H1 (cell line): ENCODE data around the gene PHYH. TPM values are rescaled to one million over a fixed set of nuclear protein-coding genes. Genes with fewer than 3 reads are reported as not detected.

Experiments used
- CTCF ChIA-PET: fragments of 300-600 bp; sonication (Branson Sonifier 250); formaldehyde crosslinking; loops from one replicate; lab custom pipeline; 2021; ENCODE audit not compliant: partially characterized antibody; lab: Charles Lee
- POLR2A ChIA-PET: fragments of 300-600 bp; sonication (Branson Sonifier 250); formaldehyde crosslinking; loops from one replicate; lab custom pipeline; 2021; ENCODE audit warnings: inconsistent platforms; ENCODE audit not compliant: partially characterized antibody; lab: Charles Lee
- DNase-seq, 2 experiments: peaks; one replicate each; pipeline versions ENCODE4 v3.0.0 to v3.0.0-alpha.2; 2010 to 2022; ENCODE audit warnings: low spot score in 2 of 2, low read depth in 1 of 2, mixed read lengths in 1 of 2
- FAIRE-seq: peaks from 2 replicates; lab custom pipeline; 2011; peaks lifted over from hg19 to GRCh38; lab: Jason Lieb, UNC
- H2AFZ ChIP-seq: 2 replicates; pipeline ENCODE4 v1.8.1; 2012; ENCODE audit warnings: low read length, inconsistent platforms
- H2AK5ac ChIP-seq: 2 replicates; pipeline ENCODE4 v1.6.1; 2013; ENCODE audit warnings: low read depth, low read length
- H2BK120ac ChIP-seq: replicated peaks from 2 replicates; pipeline ENCODE3; 2013; ENCODE audit warnings: low read depth, low read length, inconsistent platforms
- H2BK12ac ChIP-seq: 2 replicates; pipeline ENCODE4 v1.6.1; 2013; ENCODE audit warnings: low read depth, low read length
- H2BK15ac ChIP-seq: 2 replicates; pipeline ENCODE4 v1.6.1; 2013; ENCODE audit warnings: low read length
- H2BK20ac ChIP-seq: 2 replicates; pipeline ENCODE4 v1.6.1; 2013; ENCODE audit warnings: low read length
- H2BK5ac ChIP-seq: 2 replicates; pipeline ENCODE4 v1.6.1; 2013; ENCODE audit warnings: low read depth, low read length
- H3K14ac ChIP-seq: 2 replicates; pipeline ENCODE4 v1.6.1; 2013; ENCODE audit warnings: inconsistent platforms; ENCODE audit not compliant: insufficient read length
- H3K18ac ChIP-seq: 2 replicates; pipeline ENCODE4 v1.6.1; 2013; ENCODE audit warnings: low read length; ENCODE audit errors: extremely low read depth
- H3K23ac ChIP-seq: 2 replicates; pipeline ENCODE4 v1.6.1; 2013; ENCODE audit warnings: inconsistent platforms; ENCODE audit not compliant: insufficient read length
- H3K23me2 ChIP-seq: 2 replicates; pipeline ENCODE4 v1.6.1; 2013; ENCODE audit warnings: low read depth, low read length
- H3K27ac ChIP-seq: 2 replicates; pipeline ENCODE4 v1.6.1; 2011; ENCODE audit warnings: low read depth, low read length, inconsistent platforms
- H3K27me3 ChIP-seq, 4 experiments: replicated peaks in 1 of 4; 1 replicate in 1 of 4; 2 replicates in 3 of 4; pipeline versions ENCODE4 v1.6.1 to v1.8.1; 2011 to 2013; ENCODE audit warnings: low read length in 3 of 4, mild to moderate bottlenecking in 3 of 4, inconsistent platforms in 2 of 4, mixed read lengths in 2 of 4, moderate library complexity in 1 of 4; ENCODE audit not compliant: control insufficient read depth in 3 of 4, insufficient read depth in 3 of 4; ENCODE audit errors: extremely low read depth in 1 of 4
- H3K36me3 ChIP-seq, 4 experiments: 2 replicates each; pipeline versions ENCODE4 v1.6.1 to v1.8.1; 2011 to 2013; ENCODE audit warnings: mild to moderate bottlenecking in 4 of 4, low read length in 3 of 4, moderate library complexity in 2 of 4, control low read depth in 1 of 4, inconsistent platforms in 1 of 4; ENCODE audit not compliant: insufficient read depth in 4 of 4, control insufficient read depth in 2 of 4
- H3K4ac ChIP-seq: replicated peaks from 2 replicates; pipeline ENCODE3; 2013; ENCODE audit warnings: low read length, low read depth, mixed read lengths, inconsistent platforms; ENCODE audit not compliant: insufficient read length
- H3K4me1 ChIP-seq, 4 experiments: replicated peaks in 1 of 4; 1 replicate in 1 of 4; 2 replicates in 3 of 4; pipeline versions ENCODE4 v1.6.1 to v1.8.1; 2011 to 2013; ENCODE audit warnings: low read length in 3 of 4, inconsistent platforms in 2 of 4, mixed read lengths in 1 of 4; ENCODE audit not compliant: insufficient read depth in 4 of 4, control insufficient read depth in 3 of 4
- H3K4me2 ChIP-seq, 2 experiments: 2 replicates each; pipeline versions ENCODE4 v1.6.1 to v1.8.1; 2011 to 2013; ENCODE audit warnings: low read depth in 2 of 2, low read length in 2 of 2, control low read depth in 1 of 2, inconsistent platforms in 1 of 2, mild to moderate bottlenecking in 1 of 2; ENCODE audit not compliant: insufficient read depth in 1 of 2
- H3K4me3 ChIP-seq, 4 experiments: fragments of 200-600, 300-600 bp in 1 of 4; sonication (generic), shearing (Covaris generic), sonication (Bioruptor Twin) in 1 of 4; 2 replicates each; pipeline versions ENCODE4 v1.5.1 to v1.8.1; 2011 to 2016; ENCODE audit warnings: low read length in 4 of 4, low read depth in 3 of 4, control low read depth in 2 of 4, inconsistent platforms in 2 of 4, mild to moderate bottlenecking in 2 of 4, mixed read lengths in 1 of 4, moderate library complexity in 1 of 4; ENCODE audit not compliant: insufficient read depth in 2 of 4; ENCODE audit errors: extremely low read depth in 1 of 4
- H3K56ac ChIP-seq: replicated peaks from 2 replicates; pipeline ENCODE3; 2013; ENCODE audit warnings: low read depth, mild to moderate bottlenecking, mixed read lengths, low read length, inconsistent platforms; ENCODE audit not compliant: insufficient read length
- H3K79me1 ChIP-seq: 2 replicates; pipeline ENCODE4 v1.6.1; 2013; ENCODE audit warnings: low read depth, low read length, control low read depth
- H3K79me2 ChIP-seq, 2 experiments: 2 replicates each; pipeline versions ENCODE4 v1.6.1 to v1.8.1; 2012 to 2013; ENCODE audit warnings: low read length in 2 of 2, mild to moderate bottlenecking in 2 of 2, inconsistent platforms in 1 of 2; ENCODE audit not compliant: insufficient read depth in 2 of 2, control insufficient read depth in 1 of 2
- H3K9ac ChIP-seq, 4 experiments: replicated peaks in 1 of 4; 1 replicate in 1 of 4; 2 replicates in 3 of 4; pipeline versions ENCODE4 v1.6.1 to v1.8.1; 2011 to 2013; ENCODE audit warnings: low read depth in 3 of 4, low read length in 3 of 4, control low read depth in 2 of 4, mild to moderate bottlenecking in 2 of 4, moderate library complexity in 2 of 4, inconsistent platforms in 1 of 4; ENCODE audit errors: extremely low read depth in 1 of 4
- H3K9me3 ChIP-seq, 2 experiments: 2 replicates each; pipeline versions ENCODE4 v1.6.1 to v1.8.1; 2012 to 2013; ENCODE audit warnings: mild to moderate bottlenecking in 2 of 2, moderate library complexity in 2 of 2, control low read depth in 1 of 2, inconsistent platforms in 1 of 2, low read depth in 1 of 2, low read length in 1 of 2, mixed read lengths in 1 of 2; ENCODE audit not compliant: insufficient read depth in 2 of 2
- H4K20me1 ChIP-seq, 2 experiments: replicated peaks in 1 of 2; 2 replicates each; pipeline versions ENCODE3 to v1.8.1; 2011 to 2013; ENCODE audit warnings: inconsistent platforms in 2 of 2, low read length in 2 of 2, mild to moderate bottlenecking in 1 of 2; ENCODE audit not compliant: insufficient read depth in 2 of 2, control insufficient read depth in 1 of 2
- H4K5ac ChIP-seq: 2 replicates; pipeline ENCODE4 v1.6.1; 2013; ENCODE audit warnings: low read length, low read depth, mixed read lengths, inconsistent platforms; ENCODE audit not compliant: insufficient read length
- H4K8ac ChIP-seq: 2 replicates; pipeline ENCODE4 v1.8.0; 2013; ENCODE audit warnings: mild to moderate bottlenecking, moderate library complexity, low read length, inconsistent platforms; ENCODE audit not compliant: insufficient read depth; ENCODE audit errors: extremely low read depth
- H4K91ac ChIP-seq: replicated peaks from 2 replicates; pipeline ENCODE3; 2013; ENCODE audit warnings: low read length, mixed read lengths, inconsistent platforms; ENCODE audit not compliant: insufficient read length
- MAFK ChIP-seq: IDR thresholded peaks from 2 replicates; pipeline ENCODE4 v1.6.1; 2012; ENCODE audit warnings: low read depth, mild to moderate bottlenecking, improper control_type of control experiment, low read length
- POLR2AphosphoS5 ChIP-seq: IDR thresholded peaks from 2 replicates; pipeline ENCODE4 v1.6.1; 2011; ENCODE audit warnings: low read depth, low read length
- WGBS, 2 experiments: shearing (Covaris generic) in 1 of 2; methylation state at CpG; one replicate each; pipeline versions ENCODE4 v1.1.6 to v1.1.7; 2013 to 2015; ENCODE audit warnings: low lambda C conversion rate in 2 of 2, mixed read lengths in 2 of 2, inconsistent platforms in 1 of 2, low coverage in 1 of 2, missing lambda C conversion rate in 1 of 2; ENCODE audit not compliant: insufficient replicate concordance in 2 of 2, insufficient coverage in 1 of 2, insufficient read length in 1 of 2; ENCODE audit errors: extremely low coverage in 1 of 2, missing lambda C conversion rate in 1 of 2; 5-methylcytosine and 5-hydroxymethylcytosine counted together
- polyA plus RNA-seq, 7 experiments: library from polyadenylated mRNA; depleted of rRNA in 3 of 7; stranded (reverse) in 5 of 7; unstranded in 2 of 7; fragments of >200 nt in 5 of 7; fragments of 200-250 nt in 2 of 7; gene quantifications; 1 replicate in 5 of 7; 2 replicates in 1 of 7; 4 replicates in 1 of 7; pipeline versions ENCODE4 v1.2.1 to v1.2.3, GENCODE V29; 2011 to 2013; ENCODE audit warnings: missing spikeins in 2 of 7, mixed read lengths in 2 of 7
- total RNA-seq: library from RNA; stranded (reverse); fragmentation: NEBNext Ultra II Directional; extraction: Animal tissue kit (Norgen Biotek cat#: 25700); gene quantifications from 2 replicates; pipeline ENCODE4 v1.2.1, GENCODE V29; 2021

The PHYH gene
- total and polyA plus RNA-seq, 2 of the 8 experiments (the other 6 are each of a cell fraction or from before 2014, with no cell fraction given), result 22.0 to 22.7 TPM

GRCh38 chr10:13322615-13323148, 22.8 kb upstream of the PHYH start:
- no peak overlapping the region for H3K14ac ChIP-seq
- H4K91ac ChIP-seq, result no peak overlapping the region
- WGBS, 2 experiments, result 97% methylated on average over 24 of the region's 24 CpGs; no CpG with 5 or more reads in 1 of the 2 experiments
- peaks cover 2% of the 10 kb centered on the region; the same call in 1 of the 2 replicates for H3K23me2 ChIP-seq
- DNase-seq, result no peak
- H3K79me1 ChIP-seq, result no peaks in the 10 kb centered on the region
- POLR2A ChIA-PET, result interaction anchor here (1.5 to 4.8 kb wide), 5 partner anchors 12 to 29 kb away, joined by 5 to 34 read pairs (median 18); no protein-coding TSS in a partner anchor
- no peak overlapping the region for H3K56ac ChIP-seq
- no peaks in the 10 kb centered on the region for H3K9me3 ChIP-seq
- no peak overlapping the region for H2BK12ac ChIP-seq
- no peak overlapping the region for H2BK15ac ChIP-seq
- H3K23ac ChIP-seq, result no peak overlapping the region
- no peak overlapping the region for H3K27ac ChIP-seq
- H3K9ac ChIP-seq, result no peak overlapping the region
- no peak for TF ChIP-seq MAFK
- TF ChIP-seq POLR2AphosphoS5, result 0 out of 2 replicates have a peak, but pooled peaks have one; percentile 55
- TF ChIP-seq, all 59 proteins: peak for 1
- no peaks in the 10 kb centered on the region for H3K27me3 ChIP-seq
- no peak overlapping the region for H2BK5ac ChIP-seq
- no peak for FAIRE-seq
- H2AFZ ChIP-seq, result no peak overlapping the region
- no peak overlapping the region for H2BK20ac ChIP-seq
- no peak overlapping the region for H3K4ac ChIP-seq
- no peak overlapping the region for H4K5ac ChIP-seq
- CTCF ChIA-PET, result interaction anchor here (0.7 to 1.8 kb wide), 3 partner anchors 19 to 51 kb away, joined by 3 to 4 read pairs (median 3); no protein-coding TSS in a partner anchor
- H2AK5ac ChIP-seq, result no peak overlapping the region
- H3K79me2 ChIP-seq, result peaks cover 0 to 2% of the 10 kb centered on the region in 2 experiments; a peak in 1 of 4 replicates
- H3K4me3 ChIP-seq, result no peak overlapping the region
- no peak overlapping the region for H3K18ac ChIP-seq
- H3K36me3 ChIP-seq, result peaks cover 38 to 85% (median 64%) of the 10 kb centered on the region in 4 experiments
- H4K20me1 ChIP-seq, result peaks cover 1% of the 10 kb centered on the region in 2 experiments
- no peak overlapping the region for H3K4me2 ChIP-seq
- H3K4me1 ChIP-seq, result no peaks in the 10 kb centered on the region
- no peak overlapping the region for H2BK120ac ChIP-seq
- H4K8ac ChIP-seq, result no peak overlapping the region
